Measurements from ENCODE around the gene SDS. TPM values are rescaled to one million over a fixed set of nuclear protein-coding genes. Genes with fewer than 3 reads are reported as not detected.

SDS gene
- polyA plus RNA-seq, 3 donors, result 0.89 to 2.3 (median 1.1) TPM

DNA sequence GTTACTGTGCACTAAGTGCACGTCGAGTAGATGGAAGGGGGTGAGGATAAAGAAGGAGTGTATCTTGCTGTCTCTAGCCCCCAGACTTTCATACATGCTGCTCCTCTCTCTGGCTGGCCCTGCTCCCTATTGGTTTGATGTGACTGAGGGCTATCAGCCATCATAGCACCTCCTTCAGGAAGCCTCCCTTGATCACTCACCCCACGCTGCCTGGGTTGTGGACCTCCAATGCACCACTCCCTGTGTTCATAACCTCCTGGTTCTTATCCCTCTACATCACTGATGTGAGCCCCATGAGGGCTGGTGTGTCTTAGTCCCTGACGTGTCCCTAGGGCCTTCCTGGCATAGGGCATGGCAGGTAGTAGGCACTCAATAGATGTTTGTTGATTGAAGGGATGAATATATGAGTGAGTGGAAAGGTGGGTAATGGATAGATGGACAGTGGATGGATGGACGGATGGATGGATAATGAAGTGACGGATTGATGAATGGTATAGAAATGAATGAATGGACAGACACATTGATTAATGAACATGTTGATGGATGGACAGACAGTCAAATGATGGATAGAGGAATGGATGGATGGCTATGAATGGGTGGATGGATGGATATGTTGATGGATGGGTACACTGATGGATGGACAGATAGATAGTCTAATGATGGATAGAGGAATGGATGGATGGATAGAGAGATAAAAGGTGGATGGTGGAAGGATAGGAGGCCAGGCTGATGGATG is 33.5 kb upstream of the SDS start:
- TF ChIP-seq, protein P1, sequence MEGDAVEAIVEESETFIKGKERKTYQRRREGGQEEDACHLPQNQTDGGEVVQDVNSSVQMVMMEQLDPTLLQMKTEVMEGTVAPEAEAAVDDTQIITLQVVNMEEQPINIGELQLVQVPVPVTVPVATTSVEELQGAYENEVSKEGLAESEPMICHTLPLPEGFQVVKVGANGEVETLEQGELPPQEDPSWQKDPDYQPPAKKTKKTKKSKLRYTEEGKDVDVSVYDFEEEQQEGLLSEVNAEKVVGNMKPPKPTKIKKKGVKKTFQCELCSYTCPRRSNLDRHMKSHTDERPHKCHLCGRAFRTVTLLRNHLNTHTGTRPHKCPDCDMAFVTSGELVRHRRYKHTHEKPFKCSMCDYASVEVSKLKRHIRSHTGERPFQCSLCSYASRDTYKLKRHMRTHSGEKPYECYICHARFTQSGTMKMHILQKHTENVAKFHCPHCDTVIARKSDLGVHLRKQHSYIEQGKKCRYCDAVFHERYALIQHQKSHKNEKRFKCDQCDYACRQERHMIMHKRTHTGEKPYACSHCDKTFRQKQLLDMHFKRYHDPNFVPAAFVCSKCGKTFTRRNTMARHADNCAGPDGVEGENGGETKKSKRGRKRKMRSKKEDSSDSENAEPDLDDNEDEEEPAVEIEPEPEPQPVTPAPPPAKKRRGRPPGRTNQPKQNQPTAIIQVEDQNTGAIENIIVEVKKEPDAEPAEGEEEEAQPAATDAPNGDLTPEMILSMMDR (IDR thresholded peaks at IDR 0.05), result no peak
- Histone ChIP-seq H3K36me3 (replicated peaks in 1 of 2; ENCODE audit: control insufficient read depth in 1 of 2, insufficient read depth in 2 of 2, low read length in 2 of 2) (no peaks in the 10 kb centered on the region), H3K4me2 (replicated peaks; ENCODE audit: extremely low read depth, low read length, poor library complexity, severe bottlenecking) (no peak overlapping the region), H4K20me1 (ENCODE audit: insufficient read depth, low read length) (no peaks in the 10 kb centered on the region), H3K4me1 (ENCODE audit: control insufficient read depth in 1 of 2, insufficient read depth in 2 of 2, low read length in 2 of 2) (no peaks in the 10 kb centered on the region), H3K4me3 (replicated peaks in 1 of 3; ENCODE audit: low read depth in 2 of 3, low read length in 3 of 3) (no peak overlapping the region), H3K27me3 (ENCODE audit: control insufficient read depth in 2 of 2, insufficient read depth in 2 of 2, low read length in 2 of 2) (no peaks in the 10 kb centered on the region), H3K79me2 (ENCODE audit: insufficient read depth, low read length) (no peaks in the 10 kb centered on the region), H3K27ac (ENCODE audit: low read depth in 1 of 2, low read length in 2 of 2) (no peak overlapping the region), H3K9ac (ENCODE audit: insufficient read depth, low read length, poor library complexity, severe bottlenecking) (no peak overlapping the region), H2AFZ (ENCODE audit: insufficient read depth, low read depth, low read length, poor library complexity, severe bottlenecking) (no peak overlapping the region), H3K9me3 (replicated peaks in 1 of 2; ENCODE audit: control insufficient read depth in 1 of 2, insufficient read depth in 1 of 2, low read length in 2 of 2) (no peaks in the 10 kb centered on the region)
- H3K4me1 Mint-ChIP-seq, result no peaks in the 10 kb centered on the region
- H3K36me3 Mint-ChIP-seq, result no peaks in the 10 kb centered on the region
- peaks cover 2 to 8% (median 5%) of the 10 kb centered on the region in 3 donors for H3K27me3 Mint-ChIP-seq (ENCODE audit: low read depth in 3 of 3)
- no peaks in the 10 kb centered on the region for H3K9me3 Mint-ChIP-seq
- H3K4me3 Mint-ChIP-seq, result no peak overlapping the region
- H3K27ac Mint-ChIP-seq, result no peak overlapping the region
- no peak for DNase-seq
- intact Hi-C loops (cut with micrococcal nuclease), result no loop called here
- 90% methylated on average over 3 of the region's 6 CpGs for WGBS (ENCODE audit: insufficient coverage)

DNA sequence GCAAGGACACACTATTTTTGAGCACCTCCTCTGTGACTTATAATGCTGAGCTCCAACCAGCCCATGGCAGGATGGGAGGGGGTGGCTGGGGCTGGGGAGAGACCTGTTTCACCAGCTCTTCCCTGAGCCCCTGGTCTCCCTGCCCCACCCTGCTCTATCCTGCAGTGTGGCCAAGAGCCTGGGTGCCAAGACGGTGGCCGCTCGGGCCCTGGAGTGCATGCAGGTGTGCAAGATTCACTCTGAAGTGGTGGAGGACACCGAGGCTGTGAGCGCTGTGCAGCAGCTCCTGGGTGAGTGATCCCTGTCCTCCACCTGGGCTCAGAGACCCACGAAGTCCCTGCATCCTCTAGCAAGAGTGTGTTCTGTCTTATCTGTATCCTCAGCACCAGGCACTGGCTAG is 32.9 kb upstream of the SDS start:
- Histone ChIP-seq H4K20me1 (ENCODE audit: insufficient read depth, low read length) (no peaks in the 10 kb centered on the region), H3K4me1 (ENCODE audit: control insufficient read depth in 1 of 2, insufficient read depth in 2 of 2, low read length in 2 of 2) (no peaks in the 10 kb centered on the region), H3K4me2 (replicated peaks; ENCODE audit: extremely low read depth, low read length, poor library complexity, severe bottlenecking) (no peak overlapping the region), H2AFZ (ENCODE audit: insufficient read depth, low read depth, low read length, poor library complexity, severe bottlenecking) (no peak overlapping the region), H3K36me3 (replicated peaks in 1 of 2; ENCODE audit: control insufficient read depth in 1 of 2, insufficient read depth in 2 of 2, low read length in 2 of 2) (no peaks in the 10 kb centered on the region), H3K27me3 (ENCODE audit: control insufficient read depth in 2 of 2, insufficient read depth in 2 of 2, low read length in 2 of 2) (no peaks in the 10 kb centered on the region), H3K9ac (ENCODE audit: insufficient read depth, low read length, poor library complexity, severe bottlenecking) (no peak overlapping the region), H3K4me3 (replicated peaks in 1 of 3; ENCODE audit: low read depth in 2 of 3, low read length in 3 of 3) (no peak overlapping the region), H3K79me2 (ENCODE audit: insufficient read depth, low read length) (no peaks in the 10 kb centered on the region), H3K27ac (ENCODE audit: low read depth in 1 of 2, low read length in 2 of 2) (no peak overlapping the region), H3K9me3 (replicated peaks in 1 of 2; ENCODE audit: control insufficient read depth in 1 of 2, insufficient read depth in 1 of 2, low read length in 2 of 2) (no peaks in the 10 kb centered on the region)
- no peak for DNase-seq
- WGBS (ENCODE audit: insufficient coverage), result 98% methylated on average over 5 of the region's 6 CpGs
- H3K9me3 Mint-ChIP-seq, result no peaks in the 10 kb centered on the region
- TF ChIP-seq, protein P1 (IDR thresholded peaks at IDR 0.05), result no peak
- no peak overlapping the region for H3K27ac Mint-ChIP-seq
- H3K4me1 Mint-ChIP-seq, result no peaks in the 10 kb centered on the region
- intact Hi-C loops (cut with micrococcal nuclease), result no loop called here
- H3K27me3 Mint-ChIP-seq (ENCODE audit: low read depth in 3 of 3), result peaks cover 4 to 9% (median 4%) of the 10 kb centered on the region in 3 donors
- H3K4me3 Mint-ChIP-seq, result no peak overlapping the region
- H3K36me3 Mint-ChIP-seq, result no peaks in the 10 kb centered on the region

Data from CD14-positive monocyte (primary cell).